Measurements from ENCODE around the gene TTLL9.

The TTLL9 gene

DNA sequence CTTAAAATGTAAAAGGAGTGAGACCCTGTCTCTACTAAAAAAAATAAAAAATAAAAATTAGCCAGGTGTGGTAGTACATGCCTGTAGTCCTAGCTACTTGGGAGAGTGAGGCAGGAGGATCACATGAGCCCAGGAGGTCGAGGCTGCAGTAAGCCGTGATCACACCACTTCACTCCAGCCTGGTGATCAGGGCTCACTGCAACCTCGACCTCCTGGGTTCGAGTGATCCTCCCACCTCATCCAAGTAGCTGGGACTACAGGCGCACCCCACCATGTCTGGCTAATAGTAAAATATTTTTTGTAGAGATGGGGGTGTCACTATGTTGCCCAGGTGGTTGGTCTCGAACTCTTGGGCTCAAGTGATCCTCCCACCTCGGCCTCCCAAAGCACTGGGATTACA is 17.0 kb upstream of the TTLL9 start:
- DNase-seq (ENCODE audit: insufficient read length, low spot score): no peak
- FAIRE-seq: no peak

GRCh38 chr20:31856516-31856915 is 13.9 kb upstream of the TTLL9 start:
- no peak for FAIRE-seq
- DNase-seq (ENCODE audit: insufficient read length, low spot score): no peak

DNA sequence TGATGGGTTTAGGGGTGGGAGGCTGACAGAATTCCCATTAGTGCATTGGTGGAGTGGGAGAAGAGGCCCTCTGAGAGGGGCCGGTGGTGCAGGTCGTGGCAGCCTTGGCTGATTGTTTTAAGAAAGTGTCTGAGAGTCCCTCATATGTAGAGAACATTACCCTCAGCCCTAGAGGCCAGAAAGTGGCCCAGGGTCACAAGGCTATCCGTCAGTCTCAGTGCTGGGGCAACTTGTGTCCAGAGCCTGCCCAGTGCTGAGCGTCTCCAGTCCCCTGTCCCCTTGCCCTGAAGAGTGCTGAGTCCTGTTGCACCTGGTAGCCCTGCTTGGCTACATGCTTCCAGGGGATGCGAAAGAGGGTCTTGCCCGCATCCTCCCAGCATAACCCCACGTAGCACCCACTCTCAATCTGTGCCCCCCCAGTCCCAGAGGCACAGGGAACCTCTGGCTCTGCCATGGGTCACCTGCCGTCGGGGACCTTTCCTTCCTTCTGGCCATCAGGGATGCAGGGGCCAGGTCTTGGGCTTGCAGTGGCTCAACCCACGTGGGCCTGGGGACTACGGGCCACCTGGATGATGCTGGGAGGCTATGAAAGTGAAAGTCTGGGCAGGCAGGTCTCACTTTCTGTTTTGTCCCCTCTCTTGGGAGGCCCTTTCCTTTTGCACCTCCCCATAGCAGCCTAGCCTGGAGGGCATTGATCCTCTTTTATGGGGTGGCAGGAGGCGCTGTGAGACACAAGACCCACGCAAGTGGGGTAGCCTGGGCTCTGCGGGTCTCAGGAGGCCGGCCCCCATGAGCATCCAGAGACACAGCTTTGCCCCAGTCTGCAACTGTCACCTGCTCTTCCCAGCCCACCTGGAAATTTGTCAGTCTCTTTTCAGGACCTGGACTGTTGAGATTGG is 12.3 kb upstream of the TTLL9 start:
- peak; percentile 82 for DNase-seq (ENCODE audit: insufficient read length, low spot score)
- FAIRE-seq: peak; percentile 35

DNA sequence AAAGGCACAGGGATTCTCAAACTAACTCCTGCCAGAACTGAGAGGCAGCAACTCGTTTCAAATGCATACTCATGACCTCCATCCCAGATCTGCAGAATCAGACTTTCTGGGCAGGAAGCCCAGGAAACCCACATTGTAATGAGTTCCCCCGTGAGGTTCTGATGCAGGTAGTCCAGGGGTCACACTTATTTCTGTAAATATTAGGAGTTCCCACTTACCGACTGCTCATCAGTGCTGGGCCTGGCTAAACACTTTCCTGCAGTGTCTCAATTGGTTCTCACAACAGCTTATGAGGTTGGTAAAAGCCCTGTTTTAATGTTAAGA is 11.7 kb upstream of the TTLL9 start:
- FAIRE-seq (no peak), DNase-seq (ENCODE audit: insufficient read length, low spot score) (no peak)

DNA sequence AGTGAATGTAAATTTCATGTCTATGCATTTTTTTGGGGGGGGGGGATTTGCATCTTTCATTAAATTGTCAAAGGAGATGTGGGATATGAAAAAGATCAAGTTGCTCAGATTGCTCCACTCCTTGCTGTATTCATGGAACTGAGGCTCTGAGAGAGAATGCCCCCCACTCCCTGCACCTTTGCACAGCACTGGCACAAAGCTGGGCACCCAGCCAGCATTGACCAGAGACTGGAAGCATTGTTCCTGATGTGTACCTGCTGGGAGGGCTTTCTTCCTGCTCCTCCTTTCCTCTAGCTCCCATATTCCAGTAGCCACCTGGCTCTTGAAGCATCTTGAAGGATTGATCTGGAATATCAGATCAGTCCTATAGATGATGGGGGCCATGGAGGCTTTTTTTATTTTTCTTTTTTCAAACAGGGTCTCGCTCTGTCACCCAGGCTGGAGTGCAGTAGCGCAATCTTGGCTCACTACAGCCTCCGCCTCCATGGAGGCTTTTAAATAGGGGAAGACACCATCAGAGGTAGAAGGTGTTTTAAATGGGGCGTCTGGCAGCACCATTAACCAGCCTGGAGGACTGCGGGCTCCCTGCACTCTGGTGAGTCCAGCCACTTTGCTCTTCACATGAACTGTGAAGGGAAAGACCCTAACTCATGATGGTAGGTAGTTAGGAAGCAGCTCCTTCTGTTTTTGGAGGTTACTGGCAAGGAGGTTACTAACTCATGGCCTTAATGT is 11.0 kb upstream of the TTLL9 start:
- FAIRE-seq (no peak), DNase-seq (ENCODE audit: insufficient read length, low spot score) (no peak)

- no peak for DNase-seq (ENCODE audit: insufficient read length, low spot score)
- no peak for FAIRE-seq
These were observed 10.4 kb upstream of the TTLL9 start for GRCh38 chr20:31859998-31860380.

DNA sequence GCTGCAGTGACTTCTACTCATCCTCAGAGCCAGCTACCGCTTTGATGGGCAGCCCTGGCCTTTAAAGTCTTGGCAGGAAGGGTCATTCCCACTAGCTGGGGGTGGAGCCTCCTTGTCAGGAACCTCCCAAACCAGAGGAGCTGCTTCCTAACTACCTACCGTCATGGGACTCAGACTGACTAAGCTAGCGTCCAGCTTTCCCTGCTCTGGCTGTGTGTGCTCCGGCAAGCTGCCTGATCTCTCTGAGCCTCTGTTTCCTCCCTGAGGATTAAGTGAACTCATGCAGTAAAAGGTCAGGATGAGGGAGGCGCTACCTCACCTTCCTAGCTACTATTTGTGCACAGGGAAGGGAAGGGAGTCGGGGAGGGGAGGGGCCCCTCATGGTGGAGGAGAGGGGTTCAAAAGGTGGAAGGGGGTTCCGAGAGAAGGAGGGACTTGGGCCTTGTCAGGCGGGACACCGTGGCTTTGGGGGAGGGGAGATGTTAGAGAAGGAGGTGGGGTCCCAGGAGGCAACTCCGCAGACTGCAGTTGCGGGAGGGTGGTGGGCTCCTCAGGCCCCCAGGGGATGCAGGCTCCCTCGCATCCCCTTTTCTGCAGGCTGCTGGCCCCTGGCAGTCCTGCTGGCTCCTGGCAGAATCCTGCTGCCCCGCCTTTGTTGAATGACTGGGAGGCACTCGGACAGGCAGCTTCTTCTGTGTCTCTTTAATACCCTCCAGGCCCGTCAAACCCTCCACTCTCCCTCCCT is 9.9 kb upstream of the TTLL9 start:
- no peak for FAIRE-seq

GRCh38 chr20:31861135-31861384 is 9.4 kb upstream of the TTLL9 start:
- DNase-seq (ENCODE audit: insufficient read length, low spot score): no peak
- no peak for FAIRE-seq

More for the DNA sequence above, 9.9 kb upstream of the TTLL9 start:
- DNase-seq (ENCODE audit: insufficient read length, low spot score): no peak

DNA sequence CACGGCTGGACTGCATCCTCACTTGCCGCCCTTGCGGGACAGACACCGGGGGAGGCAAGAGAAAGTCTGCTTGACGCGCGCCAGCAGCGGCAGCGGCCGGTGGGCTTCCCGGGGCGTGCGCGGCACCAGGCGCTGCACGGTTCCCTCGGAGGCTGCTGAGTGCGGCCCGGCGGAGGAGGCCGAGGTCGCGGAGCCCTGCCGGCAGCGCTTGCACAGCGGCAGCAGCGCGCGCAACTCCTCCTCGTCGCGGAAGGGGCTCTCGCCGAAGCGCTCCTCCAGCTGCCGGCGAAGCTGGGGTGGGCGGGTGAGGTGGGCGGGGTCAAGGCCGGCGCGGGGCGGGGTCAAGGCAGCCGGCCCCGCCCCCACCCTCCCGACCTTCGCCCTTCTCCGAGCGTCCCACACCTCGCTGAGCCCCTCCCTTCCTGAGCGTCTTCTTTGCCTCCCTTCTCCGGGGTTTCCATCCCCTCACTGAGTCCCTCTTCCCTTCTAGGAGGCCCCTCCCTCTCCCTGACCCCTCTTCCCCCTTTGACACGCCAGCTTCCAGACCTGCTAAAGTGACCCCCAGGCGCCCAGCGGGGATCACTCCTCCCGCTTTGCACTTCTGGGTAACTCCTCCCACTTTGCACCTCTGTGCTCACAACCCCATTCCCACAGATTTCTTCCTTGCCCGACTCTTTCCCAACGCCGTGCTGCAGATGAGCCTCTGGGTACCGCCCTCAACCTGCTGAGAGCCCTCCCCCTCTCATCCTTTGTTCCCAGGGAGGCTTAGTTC is 8.9 kb upstream of the TTLL9 start:
- peak; percentile 92 for DNase-seq (ENCODE audit: insufficient read length, low spot score)
- no peak for FAIRE-seq

DNA sequence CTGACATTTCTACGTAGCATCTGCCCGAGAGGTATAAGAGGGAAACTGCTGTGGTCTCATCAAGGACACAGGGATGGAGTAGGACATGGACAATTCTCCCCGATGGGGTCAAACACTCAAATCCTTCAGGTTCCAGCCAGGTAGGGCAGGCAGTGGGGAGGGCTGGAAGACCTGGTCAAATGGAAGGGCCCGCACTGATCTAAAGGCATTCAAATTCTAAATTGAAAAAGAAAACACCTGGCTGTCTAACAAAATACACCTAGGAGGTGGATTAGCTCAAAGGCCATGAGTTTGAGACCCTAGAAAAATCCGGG is 8.3 kb upstream of the TTLL9 start:
- FAIRE-seq (no peak), DNase-seq (ENCODE audit: insufficient read length, low spot score) (no peak)

DNA sequence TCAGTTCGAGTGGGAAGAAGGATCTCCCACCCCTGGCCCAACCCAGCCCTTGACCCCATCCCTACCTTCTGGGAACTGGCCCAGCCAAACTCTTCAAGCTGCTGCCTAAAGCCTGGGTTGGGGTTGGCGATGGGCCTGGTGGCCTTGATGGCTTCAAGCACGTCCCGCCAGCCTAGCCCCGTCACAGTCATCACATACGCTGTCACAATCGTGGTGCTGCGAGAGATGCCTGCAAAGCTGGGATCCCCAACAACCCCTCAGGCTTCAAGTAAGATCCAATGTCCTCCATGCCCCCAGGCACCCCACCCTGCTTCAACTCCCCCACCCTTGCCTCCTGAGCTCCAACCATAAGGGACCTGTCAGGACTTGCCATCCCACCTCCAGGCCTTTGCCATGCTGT is 7.9 kb upstream of the TTLL9 start:
- DNase-seq (ENCODE audit: insufficient read length, low spot score): no peak
- no peak for FAIRE-seq

DNA sequence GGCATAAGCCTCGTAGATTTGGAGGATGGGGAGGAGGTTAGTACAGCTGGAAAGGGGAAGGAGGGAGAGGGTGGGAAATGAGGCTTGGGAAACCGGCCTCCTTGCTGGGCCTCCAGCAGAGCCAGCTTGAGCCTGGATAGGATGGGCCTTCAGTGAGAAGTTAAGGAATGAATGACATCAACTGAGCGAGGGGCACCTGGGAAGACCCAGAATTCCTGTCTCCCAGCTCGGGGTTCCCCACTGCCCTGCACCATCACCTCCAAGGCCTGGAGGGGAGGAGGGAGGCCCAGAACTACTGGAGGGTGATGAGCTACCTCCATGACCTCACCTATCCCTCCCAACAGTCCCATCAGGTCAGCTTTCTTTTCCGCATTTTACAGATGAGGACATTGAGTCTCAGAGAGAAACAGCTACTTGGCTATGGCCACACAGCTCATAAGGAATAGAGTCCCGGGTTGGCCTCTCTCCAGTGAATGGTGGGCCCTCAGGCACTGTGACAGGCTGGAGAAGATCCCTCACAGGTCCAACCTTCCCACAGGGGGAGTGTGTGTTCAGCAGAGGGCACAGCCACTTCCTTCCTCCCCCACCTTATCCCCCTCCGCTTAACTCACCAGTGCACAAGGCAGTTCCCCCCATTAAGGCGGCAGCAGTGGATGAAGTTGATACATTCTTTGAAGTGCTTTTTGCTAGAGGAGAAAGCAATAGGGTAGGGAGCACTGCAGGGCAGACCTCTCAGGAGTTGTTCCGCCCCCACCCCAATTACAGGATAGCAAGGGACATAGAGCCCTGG is 6.9 kb upstream of the TTLL9 start:
- DNase-seq (ENCODE audit: insufficient read length, low spot score) (no peak), FAIRE-seq (no peak)

GRCh38 chr20:31864521-31865400 is 5.7 kb upstream of the TTLL9 start:
- DNase-seq (ENCODE audit: insufficient read length, low spot score) (no peak), FAIRE-seq (no peak)

GRCh38 chr20:31866221-31866620 is 4.2 kb upstream of the TTLL9 start:
- no peak for FAIRE-seq
- DNase-seq (ENCODE audit: insufficient read length, low spot score): no peak

DNA sequence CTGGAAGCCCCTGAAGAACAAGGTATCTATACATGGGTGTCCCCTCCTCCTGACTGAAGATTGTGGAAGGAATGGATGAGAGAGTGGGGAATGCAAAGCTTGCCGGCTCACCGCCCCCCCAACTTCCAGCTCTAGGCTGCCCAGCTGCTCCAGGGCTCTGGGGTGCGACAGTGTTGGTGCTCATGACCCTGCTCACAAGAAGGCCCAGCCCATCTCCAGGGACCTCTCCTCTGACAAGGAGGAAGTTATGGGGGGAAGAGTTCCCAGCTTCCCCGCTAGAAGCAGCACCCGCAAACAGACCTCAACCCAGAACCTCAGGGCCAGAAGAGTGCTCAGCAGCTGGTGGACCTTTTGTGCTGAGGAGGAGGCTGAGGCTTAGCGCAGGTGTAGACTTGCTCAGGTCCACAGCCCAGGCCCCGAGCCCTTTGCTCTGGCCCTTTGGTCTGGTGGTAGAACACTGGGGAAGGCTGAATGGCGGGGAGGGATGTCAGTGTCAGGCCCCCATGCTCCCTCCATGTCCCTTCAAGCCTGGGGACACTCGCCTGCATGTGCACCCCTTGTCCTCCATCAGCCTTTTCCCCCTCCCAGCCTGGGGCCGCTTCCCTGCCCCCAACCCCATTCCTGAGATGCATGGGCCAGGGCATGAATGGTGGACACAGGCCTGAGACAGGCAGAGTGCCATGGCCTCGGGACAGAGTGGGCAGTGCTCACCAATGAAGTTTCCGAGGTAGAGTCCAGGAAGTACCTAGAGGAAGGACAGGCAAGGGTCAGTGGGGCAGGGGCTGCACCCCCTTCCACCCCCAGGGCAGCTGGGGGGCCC is 1.4 kb upstream of the TTLL9 start:
- FAIRE-seq (no peak), DNase-seq (ENCODE audit: insufficient read length, low spot score) (no peak)

- FAIRE-seq (no peak), DNase-seq (ENCODE audit: insufficient read length, low spot score) (no peak)
These were observed 827 bp upstream of the TTLL9 start for GRCh38 chr20:31869673-31869941.

DNA sequence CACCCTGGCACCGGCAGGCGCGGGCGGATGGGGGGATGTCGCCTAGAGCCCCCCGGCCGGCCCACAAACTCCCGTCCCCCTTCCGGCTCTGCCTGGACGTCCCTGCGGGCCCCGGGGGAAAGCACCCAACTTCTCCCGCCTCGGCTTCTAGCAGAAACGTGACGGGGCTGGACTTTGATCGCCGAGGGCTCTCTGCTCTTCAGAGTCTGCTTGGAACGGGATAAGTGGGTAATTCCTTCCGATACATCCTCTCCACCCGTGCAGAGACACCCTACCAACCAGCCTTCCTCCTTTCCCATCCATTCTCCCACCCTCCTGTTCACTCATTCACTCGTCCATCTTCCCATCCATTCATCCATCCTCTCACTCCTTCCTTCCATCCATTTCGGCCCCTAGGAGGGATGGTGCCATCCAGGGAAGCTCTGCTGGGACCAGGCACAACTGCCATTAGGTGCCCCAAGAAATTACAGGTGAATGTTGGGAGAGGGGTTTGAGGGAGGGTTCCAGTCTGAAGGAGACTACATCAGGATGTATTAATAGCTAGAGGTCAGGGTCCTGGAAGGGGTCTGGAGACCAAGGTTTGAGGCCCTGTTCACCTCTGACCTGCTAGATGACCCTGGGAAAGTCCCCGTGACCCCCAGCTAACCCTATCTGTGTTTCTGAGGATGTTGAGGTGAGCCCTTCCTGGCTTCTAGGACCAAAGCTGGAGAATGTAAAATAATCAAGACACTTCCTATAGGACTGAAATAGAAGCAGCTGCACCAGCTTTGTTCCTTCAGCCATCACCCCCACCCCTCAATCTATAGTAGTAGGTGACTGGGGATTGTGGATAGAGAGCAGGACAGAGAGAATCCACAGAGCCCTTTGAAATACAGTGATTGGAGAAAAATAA is 538 bp downstream of the TTLL9 start:
- DNase-seq (ENCODE audit: insufficient read length, low spot score) (no peak), FAIRE-seq (no peak)

GRCh38 chr20:31871618-31871954 is 1.2 kb downstream of the TTLL9 start:
- no peak for FAIRE-seq
- DNase-seq (ENCODE audit: insufficient read length, low spot score): no peak
